Naive B cell (primary cell): Measurements from ENCODE around the gene CCSER1. TPM values are rescaled to one million over a fixed set of nuclear protein-coding genes. Genes with fewer than 3 reads are reported as not detected.

Experiments used
- ATAC-seq, 2 donors: fragments of 150-1000 bp; cut with Tn5 transposase; 2 replicates each; pipeline ENCODE4 v1.10.0; 2021; ENCODE audit warnings: low read depth in 2 of 2, mild to moderate bottlenecking in 2 of 2, moderate library complexity in 2 of 2
- DNase-seq: peaks from one replicate; pipeline ENCODE4 v3.0.0; 2022
- H3K27ac Mint-ChIP-seq, 6 donors: one replicate each; pipeline ENCODE4 v1.8.0; 2020 to 2022; ENCODE audit warnings: mild to moderate bottlenecking in 6 of 6, mixed read lengths in 6 of 6, moderate library complexity in 5 of 6, inconsistent platforms in 2 of 6
- H3K27me3 Mint-ChIP-seq, 3 donors: one replicate each; pipeline ENCODE4 v1.8.0; 2021 to 2022; ENCODE audit warnings: mixed read lengths in 3 of 3, mild to moderate bottlenecking in 1 of 3
- H3K36me3 Mint-ChIP-seq, 2 donors: one replicate each; pipeline ENCODE4 v1.8.0; 2020 to 2022; ENCODE audit warnings: mixed read lengths in 2 of 2, inconsistent platforms in 1 of 2, mild to moderate bottlenecking in 1 of 2
- H3K4me1 Mint-ChIP-seq, 3 donors: one replicate each; pipeline ENCODE4 v1.8.0; 2020 to 2022; ENCODE audit warnings: mixed read lengths in 3 of 3, inconsistent platforms in 1 of 3, mild to moderate bottlenecking in 1 of 3, moderate library complexity in 1 of 3
- H3K4me3 Mint-ChIP-seq, 8 donors: one replicate each; pipeline ENCODE4 v1.8.0; 2020 to 2022; ENCODE audit warnings: mild to moderate bottlenecking in 8 of 8, mixed read lengths in 8 of 8, moderate library complexity in 8 of 8, inconsistent platforms in 2 of 8
- H3K9me3 Mint-ChIP-seq, 7 donors: one replicate each; pipeline ENCODE4 v1.8.0; 2020 to 2022; ENCODE audit warnings: mixed read lengths in 7 of 7, mild to moderate bottlenecking in 5 of 7, inconsistent platforms in 2 of 7, moderate library complexity in 1 of 7
- polyA plus RNA-seq, 6 donors: library from polyadenylated mRNA; unstranded; fragments of 300-500 nt; fragmentation: Illumina TruSeq; gene quantifications; one replicate each; pipeline ENCODE4 v1.2.3, GENCODE V29; 2021; ENCODE audit warnings: low read depth in 6 of 6

Gene CCSER1
- 10 to 100 TPM in 4 of 6 donors, 1 to 10 TPM in 1, not detected in 1; 4.4 to 16.4 (median 14.9) TPM for polyA plus RNA-seq

DNA sequence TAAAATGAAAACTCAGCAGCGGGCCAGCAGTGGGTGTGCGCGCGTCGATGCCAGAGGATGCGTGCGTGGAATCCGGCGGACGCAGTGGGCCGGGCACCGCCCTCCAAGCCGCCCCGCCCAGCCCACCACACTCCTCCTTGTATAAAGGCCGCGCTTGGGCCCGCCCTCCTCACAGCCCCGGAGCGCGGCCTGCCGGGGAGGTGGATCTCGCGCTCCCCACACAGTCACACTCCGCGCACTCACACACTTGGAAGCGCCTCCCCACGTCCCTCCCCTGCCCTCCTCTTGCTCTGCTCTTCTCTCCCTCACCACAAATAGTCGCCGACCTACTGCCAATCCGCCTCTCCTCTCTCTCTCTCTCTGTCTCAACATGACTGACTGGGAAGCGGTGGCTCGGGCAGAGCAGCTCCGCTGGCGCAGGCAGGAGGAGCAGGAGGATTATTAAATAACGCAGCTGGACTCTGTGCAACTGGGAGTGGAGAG lies at the start of gene CCSER1:
Gene CCSER1, plus strand, starts transcription at position 172 of the 483 bp plus-strand sequence.
- H3K36me3 Mint-ChIP-seq, result no peaks in the 10 kb centered on the region
- H3K27ac Mint-ChIP-seq, result peak within 1 kb of the TSS; percentile 95 to 99 (median 99)
- DNase-seq (peak; percentile 86), ATAC-seq (peak; percentile 76 to 78)
- H3K4me3 Mint-ChIP-seq, result peak within 1 kb of the TSS; percentile 86 to 100 (median 98)
- H3K27me3 Mint-ChIP-seq, result no peaks in the 10 kb centered on the region
- no peaks in the 10 kb centered on the region for H3K9me3 Mint-ChIP-seq
- H3K4me1 Mint-ChIP-seq, result peaks cover 16 to 28% (median 23%) of the 10 kb centered on the region in 3 donors

- no peak overlapping the region for H3K4me3 Mint-ChIP-seq
- no peak overlapping the region for H3K27ac Mint-ChIP-seq
- H3K36me3 Mint-ChIP-seq, result no peaks in the 10 kb centered on the region
- H3K27me3 Mint-ChIP-seq, result peaks cover 0 to 7% (median 0%) of the 10 kb centered on the region in 3 donors
- H3K9me3 Mint-ChIP-seq, result no peaks in the 10 kb centered on the region
- DNase-seq, result no peak
- ATAC-seq, result no peak
- H3K4me1 Mint-ChIP-seq, result peaks cover 10 to 13% (median 11%) of the 10 kb centered on the region in 3 donors
Measured at GRCh38 chr4:90078440-90078839, 48.8 kb upstream of the CCSER1 start.

- DNase-seq (no peak), ATAC-seq (no peak)
- H3K9me3 Mint-ChIP-seq, result no peaks in the 10 kb centered on the region
- no peaks in the 10 kb centered on the region for H3K36me3 Mint-ChIP-seq
- H3K4me3 Mint-ChIP-seq, result no peak overlapping the region
- H3K27ac Mint-ChIP-seq, result no peak overlapping the region
- peaks cover 0 to 1% (median 0%) of the 10 kb centered on the region in 3 donors for H3K27me3 Mint-ChIP-seq
- peaks cover 6 to 12% (median 12%) of the 10 kb centered on the region in 3 donors for H3K4me1 Mint-ChIP-seq
Measured at GRCh38 chr4:90080116-90080515, 47.1 kb upstream of the CCSER1 start.

DNA sequence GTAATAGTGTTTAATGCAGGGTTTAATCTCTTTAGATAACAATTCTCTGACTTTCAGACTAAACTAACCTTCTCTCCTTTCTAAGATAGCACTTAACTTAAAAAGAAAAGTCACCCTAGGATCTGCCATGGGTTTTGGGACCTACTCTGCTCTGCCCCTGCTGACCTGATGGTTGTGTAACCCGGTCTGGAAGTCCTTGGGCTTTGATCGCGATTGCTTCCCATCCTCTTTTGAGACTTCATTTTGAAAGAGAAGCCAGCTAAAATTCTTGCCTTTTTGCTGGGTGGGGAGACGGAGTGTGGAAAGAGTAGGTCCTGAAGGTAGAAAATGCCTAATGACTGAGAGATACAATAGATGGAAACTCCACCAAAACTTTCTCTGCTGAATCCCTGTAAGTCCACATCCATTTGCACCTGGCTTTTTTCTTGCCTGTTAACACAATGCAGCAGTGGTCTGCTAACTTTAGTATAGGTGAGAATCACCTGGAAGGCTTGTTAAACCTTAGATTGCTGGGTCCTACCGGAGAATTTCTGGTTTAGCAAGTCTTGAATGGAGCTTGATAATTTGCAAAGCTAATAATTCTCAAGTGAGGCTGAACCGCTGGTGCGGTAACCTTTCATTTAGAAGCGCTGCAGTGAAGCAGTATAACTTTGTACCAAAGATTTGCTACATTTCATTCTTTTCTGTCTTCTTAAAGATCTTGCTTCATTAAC lies 45.6 kb upstream of the CCSER1 start:
- Mint-ChIP-seq H3K27ac (peak overlapping the region in 1 of 6 donors; percentile 25), H3K4me3 (no peak overlapping the region)

DNA sequence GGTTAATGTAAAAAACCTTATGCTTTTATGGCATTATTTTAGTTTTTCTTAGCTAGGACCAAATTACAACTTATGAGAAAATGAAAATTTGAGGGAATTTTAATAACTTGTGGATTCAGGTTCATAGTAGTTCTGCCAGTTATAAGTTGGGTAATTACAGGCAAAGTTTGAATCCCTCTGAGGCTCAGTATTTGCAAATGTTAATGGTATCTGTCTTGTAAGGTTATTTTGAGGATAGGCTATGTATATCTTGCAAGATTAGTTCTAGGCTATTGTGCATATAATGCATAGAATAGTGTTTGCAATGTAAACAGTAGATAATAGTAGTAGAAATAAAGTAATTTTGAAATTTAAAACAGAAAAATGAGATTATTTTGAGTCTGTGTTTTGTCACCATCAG lies 44.7 kb upstream of the CCSER1 start:
- peaks cover 5 to 10% (median 10%) of the 10 kb centered on the region in 3 donors for H3K4me1 Mint-ChIP-seq
- DNase-seq (no peak), ATAC-seq (no peak)
- H3K4me3 Mint-ChIP-seq, result no peak overlapping the region
- no peak overlapping the region for H3K27ac Mint-ChIP-seq
- no peaks in the 10 kb centered on the region for H3K27me3 Mint-ChIP-seq
- H3K36me3 Mint-ChIP-seq, result no peaks in the 10 kb centered on the region
- H3K9me3 Mint-ChIP-seq, result no peaks in the 10 kb centered on the region

More for the DNA sequence above, 45.6 kb upstream of the CCSER1 start:
- DNase-seq (no peak), ATAC-seq (no peak)
- no peaks in the 10 kb centered on the region for H3K27me3 Mint-ChIP-seq
- peaks cover 5 to 10% (median 10%) of the 10 kb centered on the region in 3 donors for H3K4me1 Mint-ChIP-seq
- H3K9me3 Mint-ChIP-seq, result no peaks in the 10 kb centered on the region
- no peaks in the 10 kb centered on the region for H3K36me3 Mint-ChIP-seq

DNA sequence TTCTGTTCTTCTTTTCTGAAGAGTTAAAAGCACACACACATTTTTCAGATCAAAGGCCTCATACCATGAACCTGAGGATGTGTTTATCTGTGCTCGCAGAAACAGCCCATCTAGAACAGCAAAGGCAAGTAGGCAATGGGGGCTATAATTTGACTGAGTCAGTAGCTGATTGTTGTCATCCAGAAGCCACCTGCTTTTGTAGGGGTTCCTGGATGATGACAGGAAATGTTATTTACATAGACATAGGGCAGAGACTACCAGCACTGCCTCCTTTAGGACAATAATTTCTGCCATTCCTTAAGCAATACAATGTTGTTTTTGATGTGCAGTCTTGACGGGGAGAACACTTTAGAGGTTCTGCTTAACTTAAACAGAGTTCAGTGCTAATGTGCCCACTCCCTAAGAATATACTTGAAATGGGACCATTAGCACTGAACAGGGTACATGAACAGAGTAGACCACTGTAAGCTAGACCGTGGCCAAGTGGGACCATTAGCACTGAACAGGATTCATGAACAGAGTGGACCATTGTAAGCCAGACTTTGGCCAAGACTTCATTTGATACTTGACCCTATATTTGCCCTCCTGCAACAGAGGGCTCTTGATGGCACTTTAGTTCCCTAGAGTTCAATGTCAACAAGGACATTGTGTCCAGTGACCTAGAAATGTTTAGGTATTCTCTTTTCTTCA lies 42.8 kb upstream of the CCSER1 start:
- H3K4me1 Mint-ChIP-seq, result peaks cover 5 to 10% (median 10%) of the 10 kb centered on the region in 3 donors
- DNase-seq (no peak), ATAC-seq (peak; percentile 37 to 43)
- peaks cover 0 to 5% (median 0%) of the 10 kb centered on the region in 3 donors for H3K27me3 Mint-ChIP-seq
- H3K36me3 Mint-ChIP-seq, result no peaks in the 10 kb centered on the region
- no peak overlapping the region for H3K4me3 Mint-ChIP-seq
- H3K9me3 Mint-ChIP-seq, result peaks cover 0 to 5% (median 2%) of the 10 kb centered on the region in 7 donors
- H3K27ac Mint-ChIP-seq, result peak overlapping the region in 1 of 6 donors; percentile 8

DNA sequence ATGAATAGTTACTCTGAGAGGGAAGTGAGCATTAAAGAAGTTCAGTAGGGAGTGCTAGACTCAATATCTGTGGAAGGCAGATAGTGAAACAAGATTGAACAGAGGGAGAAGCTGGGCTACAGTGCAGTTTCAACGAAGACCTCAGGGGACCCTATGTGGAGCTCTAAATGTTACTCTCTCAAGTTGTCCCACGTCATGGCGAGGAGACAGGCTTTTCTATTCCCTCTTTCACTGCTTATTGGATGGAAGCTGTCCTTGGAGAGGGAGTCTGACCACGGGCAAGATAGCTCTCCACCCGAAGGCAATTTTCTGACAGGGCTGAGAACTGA lies 42.3 kb upstream of the CCSER1 start:
- Mint-ChIP-seq H3K36me3 (no peaks in the 10 kb centered on the region), H3K27me3 (peaks cover 0 to 5% (median 0%) of the 10 kb centered on the region in 3 donors), H3K9me3 (peaks cover 0 to 5% (median 2%) of the 10 kb centered on the region in 7 donors), H3K27ac (peak overlapping the region in 1 of 6 donors; percentile 8), H3K4me3 (no peak overlapping the region), H3K4me1 (peaks cover 5 to 10% (median 10%) of the 10 kb centered on the region in 3 donors)
- DNase-seq (no peak), ATAC-seq (peak in 1 of 2 donors; percentile 32)

DNA sequence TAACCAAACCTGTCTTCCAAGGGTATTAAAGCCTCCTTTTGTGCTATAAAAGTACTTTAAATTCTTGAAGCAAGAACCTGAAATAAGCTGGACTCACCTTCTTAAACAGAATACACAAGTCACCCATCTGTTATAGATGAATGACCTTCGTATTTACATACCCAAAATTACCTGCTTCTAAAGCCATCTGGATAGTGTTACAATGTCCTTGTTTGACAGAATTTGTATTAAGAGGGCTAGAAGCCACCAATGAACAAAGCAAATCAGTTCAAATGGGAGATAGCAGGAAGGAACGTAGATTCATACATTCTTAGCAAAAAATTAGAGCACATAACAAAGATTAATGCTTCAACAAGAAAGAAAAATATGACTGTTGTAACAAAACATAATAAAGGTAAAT lies 33.7 kb upstream of the CCSER1 start:
- no peaks in the 10 kb centered on the region for H3K4me1 Mint-ChIP-seq
- H3K27me3 Mint-ChIP-seq, result peaks cover 7 to 14% (median 10%) of the 10 kb centered on the region in 3 donors
- ATAC-seq (no peak), DNase-seq (no peak)
- H3K4me3 Mint-ChIP-seq, result no peak overlapping the region
- peaks cover 0 to 8% (median 4%) of the 10 kb centered on the region in 7 donors for H3K9me3 Mint-ChIP-seq
- H3K27ac Mint-ChIP-seq, result no peak overlapping the region
- no peaks in the 10 kb centered on the region for H3K36me3 Mint-ChIP-seq

DNA sequence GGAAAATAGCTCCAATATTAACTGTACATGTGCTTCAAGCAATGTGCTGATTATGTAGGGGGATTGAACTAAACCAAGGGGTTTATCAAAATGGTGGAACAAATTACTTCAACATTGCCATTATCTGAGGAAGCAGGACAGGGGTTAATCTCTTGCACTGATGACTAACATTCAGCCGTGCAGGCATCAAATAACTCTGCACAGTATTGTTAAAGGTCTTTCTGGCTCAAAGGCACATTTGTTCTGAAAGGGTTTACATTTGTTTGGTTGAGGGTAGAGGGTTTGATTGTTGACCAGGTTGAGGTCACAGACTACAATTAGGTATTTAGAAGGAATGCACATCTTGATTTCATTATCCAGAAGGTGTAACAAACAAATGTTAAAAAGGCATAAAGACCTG lies 32.2 kb upstream of the CCSER1 start:
- H3K4me3 Mint-ChIP-seq, result no peak overlapping the region
- H3K36me3 Mint-ChIP-seq, result no peaks in the 10 kb centered on the region
- no peak for ATAC-seq
- no peak overlapping the region for H3K27ac Mint-ChIP-seq
- peaks cover 0 to 9% (median 7%) of the 10 kb centered on the region in 3 donors for H3K4me1 Mint-ChIP-seq
- peaks cover 0 to 4% (median 0%) of the 10 kb centered on the region in 7 donors for H3K9me3 Mint-ChIP-seq
- DNase-seq, result no peak
- peaks cover 6 to 14% (median 7%) of the 10 kb centered on the region in 3 donors for H3K27me3 Mint-ChIP-seq

- DNase-seq (peak; percentile 37), ATAC-seq (peak; percentile 93 to 98)
- Mint-ChIP-seq H3K4me3 (no peak overlapping the region), H3K4me1 (peaks cover 0 to 15% (median 9%) of the 10 kb centered on the region in 3 donors), H3K27me3 (peaks cover 0 to 6% (median 3%) of the 10 kb centered on the region in 3 donors), H3K27ac (peak overlapping the region in 4 of 6 donors; percentile 27 to 80 (median 69)), H3K9me3 (peaks cover 0 to 4% (median 0%) of the 10 kb centered on the region in 7 donors), H3K36me3 (no peaks in the 10 kb centered on the region)
Measured at GRCh38 chr4:90099812-90100211, 27.4 kb upstream of the CCSER1 start.

- Mint-ChIP-seq H3K9me3 (peaks cover 0 to 4% (median 0%) of the 10 kb centered on the region in 7 donors), H3K4me1 (peaks cover 0 to 15% (median 9%) of the 10 kb centered on the region in 3 donors), H3K36me3 (no peaks in the 10 kb centered on the region), H3K27me3 (peaks cover 0 to 5% (median 0%) of the 10 kb centered on the region in 3 donors), H3K27ac (no peak overlapping the region), H3K4me3 (no peak overlapping the region)
- no peak for DNase-seq
- no peak for ATAC-seq
Measured at GRCh38 chr4:90103991-90104390, 23.2 kb upstream of the CCSER1 start.

GRCh38 chr4:90105274-90105673 lies 21.9 kb upstream of the CCSER1 start:
- Mint-ChIP-seq H3K9me3 (no peaks in the 10 kb centered on the region), H3K36me3 (no peaks in the 10 kb centered on the region), H3K4me3 (no peak overlapping the region), H3K4me1 (peaks cover 0 to 3% (median 0%) of the 10 kb centered on the region in 3 donors), H3K27ac (no peak overlapping the region), H3K27me3 (peaks cover 0 to 5% (median 0%) of the 10 kb centered on the region in 3 donors)
- ATAC-seq, result no peak
- DNase-seq, result no peak

GRCh38 chr4:90112715-90113114 lies 14.5 kb upstream of the CCSER1 start:
- Mint-ChIP-seq H3K36me3 (no peaks in the 10 kb centered on the region), H3K27ac (no peak overlapping the region), H3K4me1 (peaks cover 0 to 4% (median 0%) of the 10 kb centered on the region in 3 donors), H3K27me3 (no peaks in the 10 kb centered on the region), H3K9me3 (no peaks in the 10 kb centered on the region), H3K4me3 (no peak overlapping the region)
- no peak for ATAC-seq
- no peak for DNase-seq
